Measurements from ENCODE around the gene KCNQ1.

KCNQ1 gene

DNA sequence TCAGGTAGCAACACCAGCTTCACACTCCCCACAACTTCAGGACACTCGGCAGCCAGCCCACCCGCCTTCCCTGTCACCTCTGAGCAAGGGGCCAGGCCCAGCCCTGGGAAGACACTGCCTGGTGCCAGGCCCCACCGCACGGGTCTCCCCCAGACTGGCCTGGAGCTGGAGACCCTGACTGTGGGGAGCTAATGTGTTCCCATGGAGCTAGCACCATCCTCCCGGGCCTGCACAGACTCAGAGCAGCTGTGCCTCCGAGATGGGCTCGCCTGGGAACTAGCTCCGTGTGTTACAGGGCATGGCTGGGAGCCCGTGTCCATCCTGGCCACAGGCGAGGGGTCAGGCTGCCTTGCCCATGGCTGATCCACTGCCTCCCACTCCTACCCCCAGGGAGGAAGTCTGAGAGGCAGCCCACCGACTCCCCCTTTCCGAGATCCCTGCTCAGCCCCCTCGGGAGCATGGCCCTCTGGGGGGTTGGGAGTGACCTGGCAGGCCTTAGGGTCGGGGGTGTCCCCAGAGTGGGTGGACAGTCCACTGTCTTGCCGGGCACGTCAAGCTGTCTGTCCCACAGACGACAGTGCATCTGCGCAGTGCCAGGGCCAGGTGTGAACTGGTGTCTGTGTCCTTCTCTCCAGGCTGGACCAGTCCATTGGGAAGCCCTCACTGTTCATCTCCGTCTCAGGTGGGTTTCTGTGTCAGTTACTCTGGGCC is 331.7 kb downstream of the KCNQ1 start:
- no peak for DNase-seq

DNA sequence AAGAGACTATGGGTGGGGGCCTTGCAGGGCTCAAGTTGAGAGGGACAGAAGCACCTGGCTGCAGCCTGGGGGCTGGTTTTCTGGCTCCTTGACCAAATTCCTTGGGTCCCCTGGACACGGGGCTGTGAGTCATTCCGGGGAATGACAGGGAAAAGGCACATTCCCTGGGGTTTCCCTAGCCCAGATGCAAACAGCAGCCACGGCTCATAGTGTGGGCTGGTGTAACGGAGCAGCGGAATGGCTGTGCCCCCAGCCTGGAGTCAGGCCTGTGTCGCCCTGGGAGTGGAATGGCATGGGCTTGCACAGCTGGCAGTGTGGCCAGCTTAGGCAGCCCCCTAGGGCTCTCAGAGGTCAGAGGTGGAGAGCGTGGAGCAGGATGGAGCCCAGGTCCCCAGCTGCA is 332.6 kb downstream of the KCNQ1 start:
- DNase-seq = peak; percentile 26

GRCh38 chr11:2777871-2778629 is 333.2 kb downstream of the KCNQ1 start:
- DNase-seq = no peak

DNA sequence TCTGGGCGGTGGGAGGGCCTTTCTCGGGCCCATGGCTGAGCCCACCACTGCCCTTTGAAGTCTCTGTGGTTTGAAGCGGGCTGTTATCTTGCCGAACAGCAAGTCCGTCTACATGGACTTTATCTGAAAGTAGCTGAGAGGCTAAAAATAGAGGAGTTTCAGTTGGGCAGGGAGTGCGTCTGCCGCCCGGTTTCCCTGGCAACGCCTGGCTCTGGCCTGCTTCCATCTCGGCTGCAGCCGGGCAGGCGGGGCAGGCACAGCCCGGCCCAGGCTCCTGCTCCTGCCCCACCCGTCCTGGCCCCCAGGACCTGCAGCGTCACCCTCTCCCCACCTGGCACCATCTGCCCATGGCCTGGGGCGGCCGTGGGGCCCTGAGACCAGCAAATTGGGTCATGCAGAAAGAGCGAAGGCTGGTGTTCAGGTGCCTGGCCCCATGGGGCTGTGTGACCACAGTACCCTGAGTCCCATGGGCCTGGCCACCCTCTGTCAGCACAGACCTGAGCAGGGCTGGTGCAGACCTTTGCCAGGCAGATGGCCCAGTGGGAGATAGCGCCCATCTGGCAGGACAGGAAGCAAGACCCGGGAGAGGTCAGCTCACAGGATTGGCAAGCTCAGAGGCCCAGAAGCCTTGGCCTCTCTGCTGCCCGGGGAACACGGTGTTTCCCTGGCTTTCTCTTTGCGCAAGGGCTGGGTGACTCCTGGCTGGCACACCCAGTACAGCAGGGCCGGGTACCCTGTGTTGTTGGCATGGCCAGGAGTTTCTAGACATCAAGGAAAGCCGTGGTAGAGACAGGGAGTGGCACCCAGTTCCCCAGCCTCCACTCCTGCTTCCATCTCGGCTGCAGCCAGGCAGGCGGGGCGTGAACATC is 334.1 kb downstream of the KCNQ1 start:
- DNase-seq = peak; percentile 9

DNA sequence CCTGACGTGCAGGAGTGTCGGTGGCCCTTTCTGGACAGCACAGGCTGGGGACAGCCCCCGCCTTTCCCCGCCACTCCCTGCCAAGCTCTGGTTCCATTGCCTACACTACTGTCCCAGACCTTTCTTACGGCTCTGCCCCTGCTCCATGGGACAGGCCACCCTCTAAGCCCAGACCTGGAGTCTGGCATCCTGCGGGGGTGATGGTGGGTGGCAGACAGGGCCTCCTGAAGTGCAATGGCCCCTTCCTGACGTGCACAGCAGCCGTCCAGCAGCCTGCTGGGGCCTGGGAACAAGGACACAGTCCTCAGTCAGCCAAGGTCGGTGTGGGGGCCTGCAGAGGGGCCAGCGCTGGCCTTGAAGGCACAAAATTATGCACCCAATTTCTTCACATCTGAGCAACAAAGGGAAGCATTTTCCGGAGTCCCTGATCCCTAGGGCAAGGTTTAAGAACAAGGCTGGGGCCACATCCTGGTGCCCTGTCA is 334.7 kb downstream of the KCNQ1 start:
- DNase-seq = no peak

- no peak for DNase-seq
Measured at GRCh38 chr11:2779981-2780849, 335.4 kb downstream of the KCNQ1 start.

GRCh38 chr11:2780850-2781407 is 336.1 kb downstream of the KCNQ1 start:
- DNase-seq = no peak

- DNase-seq = no peak
Measured at GRCh38 chr11:2781408-2782274, 336.8 kb downstream of the KCNQ1 start.

GRCh38 chr11:2782769-2783168 is 338.0 kb downstream of the KCNQ1 start:
- no peak for DNase-seq

GRCh38 chr11:2783536-2784082 is 338.8 kb downstream of the KCNQ1 start:
- no peak for DNase-seq

- DNase-seq = no peak
Measured at GRCh38 chr11:2787816-2788167, 343.0 kb downstream of the KCNQ1 start.

- no peak for DNase-seq
Measured at GRCh38 chr11:2788168-2789071, 343.6 kb downstream of the KCNQ1 start.

GRCh38 chr11:2789331-2789730 is 344.5 kb downstream of the KCNQ1 start:
- DNase-seq = no peak

DNA sequence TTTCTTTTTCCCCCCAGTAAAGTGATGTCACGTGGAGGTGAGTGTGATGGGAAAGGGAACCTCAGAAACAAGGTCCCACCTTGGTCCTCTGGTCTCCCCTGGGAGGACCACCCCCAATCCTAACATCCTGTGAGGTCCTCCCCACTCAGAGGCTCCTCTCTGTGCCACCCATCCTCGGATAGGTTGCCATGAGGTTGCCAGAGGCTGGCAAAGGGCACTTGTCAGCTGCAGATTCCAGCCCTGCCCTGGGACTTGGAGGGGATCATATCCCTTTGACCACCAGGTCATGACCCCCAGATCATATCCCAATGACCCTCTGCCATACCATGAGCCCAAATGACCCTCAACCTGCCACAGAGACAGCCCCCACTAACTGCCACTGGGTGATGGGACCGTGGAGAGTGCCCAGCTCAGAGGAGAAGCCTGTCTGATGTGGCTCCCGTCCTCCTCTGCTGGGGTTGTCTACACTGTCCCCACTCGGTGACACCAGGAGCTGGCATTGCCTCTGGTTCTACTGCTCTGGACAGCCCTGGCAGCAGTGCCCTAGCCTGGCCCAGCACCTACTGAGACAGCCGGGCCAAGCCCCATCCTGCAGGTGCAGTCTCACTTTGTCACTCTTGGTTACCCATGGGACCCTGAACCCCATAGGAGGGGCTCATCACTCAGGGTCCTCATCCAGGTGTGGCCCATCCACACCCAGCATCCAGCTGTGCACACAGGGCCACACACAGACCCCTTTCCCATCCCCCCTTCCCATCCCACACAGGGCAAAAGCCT is 345.2 kb downstream of the KCNQ1 start:
- DNase-seq = no peak

DNA sequence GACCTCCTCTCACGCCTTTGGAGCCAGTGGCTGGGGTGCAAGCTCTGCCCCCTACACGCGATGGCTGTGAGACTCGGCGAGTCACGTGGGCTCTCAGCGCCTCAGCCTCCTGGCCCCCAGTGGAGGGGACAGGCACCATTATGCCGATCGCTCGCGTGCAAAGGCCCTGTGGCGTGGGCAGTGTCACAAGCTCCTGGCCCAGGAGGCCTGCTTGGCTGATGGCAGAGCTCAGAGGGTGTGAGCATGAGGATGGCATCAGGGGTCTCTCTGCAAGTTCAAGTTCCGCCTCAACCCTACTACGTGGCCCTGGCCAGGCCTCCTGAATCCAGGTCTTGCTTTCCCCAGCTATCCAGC is 345.7 kb downstream of the KCNQ1 start:
- DNase-seq = no peak

DNA sequence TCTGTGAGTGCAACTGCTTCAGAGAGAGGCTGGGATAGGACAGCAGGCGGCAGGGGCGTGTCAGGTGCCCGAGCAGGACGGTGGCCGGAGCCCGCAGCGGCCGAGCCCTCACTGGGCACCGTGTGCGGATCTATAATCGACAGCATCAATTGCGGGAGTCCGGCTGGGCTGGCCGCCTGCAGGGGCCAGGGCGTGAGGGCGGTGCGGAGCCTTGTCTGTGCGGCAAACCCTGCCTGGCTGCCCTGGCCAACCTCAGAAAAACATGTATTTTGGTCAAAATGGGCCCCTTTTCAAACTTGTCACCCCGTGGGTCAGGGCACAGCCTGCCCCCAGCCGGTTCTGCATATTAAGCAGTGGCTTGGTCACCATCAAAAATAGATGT is 346.3 kb downstream of the KCNQ1 start:
- DNase-seq = no peak

GRCh38 chr11:2791521-2792380 is 346.9 kb downstream of the KCNQ1 start:
- DNase-seq = no peak

Measured in fibroblast of skin of right biceps (primary cell).